H1 (cell line): ENCODE measurements around the gene HOXA13. TPM values are rescaled to one million over a fixed set of nuclear protein-coding genes. Genes with fewer than 3 reads are reported as not detected.

Source experiments
- CTCF ChIA-PET: fragments of 300-600 bp; sonication (Branson Sonifier 250); formaldehyde crosslinking; loops from one replicate; lab custom pipeline; 2021; ENCODE audit not compliant: partially characterized antibody; lab: Charles Lee
- POLR2A ChIA-PET: fragments of 300-600 bp; sonication (Branson Sonifier 250); formaldehyde crosslinking; loops from one replicate; lab custom pipeline; 2021; ENCODE audit warnings: inconsistent platforms; ENCODE audit not compliant: partially characterized antibody; lab: Charles Lee
- DNase-seq, 2 experiments: peaks; one replicate each; pipeline versions ENCODE4 v3.0.0 to v3.0.0-alpha.2; 2010 to 2022; ENCODE audit warnings: low spot score in 2 of 2, low read depth in 1 of 2, mixed read lengths in 1 of 2
- FAIRE-seq: peaks from 2 replicates; lab custom pipeline; 2011; peaks lifted over from hg19 to GRCh38; lab: Jason Lieb, UNC
- H2AFZ ChIP-seq: 2 replicates; pipeline ENCODE4 v1.8.1; 2012; ENCODE audit warnings: low read length, inconsistent platforms
- H2AK5ac ChIP-seq: 2 replicates; pipeline ENCODE4 v1.6.1; 2013; ENCODE audit warnings: low read depth, low read length
- H2BK120ac ChIP-seq: replicated peaks from 2 replicates; pipeline ENCODE3; 2013; ENCODE audit warnings: low read depth, low read length, inconsistent platforms
- H2BK12ac ChIP-seq: 2 replicates; pipeline ENCODE4 v1.6.1; 2013; ENCODE audit warnings: low read depth, low read length
- H2BK15ac ChIP-seq: 2 replicates; pipeline ENCODE4 v1.6.1; 2013; ENCODE audit warnings: low read length
- H2BK20ac ChIP-seq: 2 replicates; pipeline ENCODE4 v1.6.1; 2013; ENCODE audit warnings: low read length
- H2BK5ac ChIP-seq: 2 replicates; pipeline ENCODE4 v1.6.1; 2013; ENCODE audit warnings: low read depth, low read length
- H3K14ac ChIP-seq: 2 replicates; pipeline ENCODE4 v1.6.1; 2013; ENCODE audit warnings: inconsistent platforms; ENCODE audit not compliant: insufficient read length
- H3K18ac ChIP-seq: 2 replicates; pipeline ENCODE4 v1.6.1; 2013; ENCODE audit warnings: low read length; ENCODE audit errors: extremely low read depth
- H3K23ac ChIP-seq: 2 replicates; pipeline ENCODE4 v1.6.1; 2013; ENCODE audit warnings: inconsistent platforms; ENCODE audit not compliant: insufficient read length
- H3K23me2 ChIP-seq: 2 replicates; pipeline ENCODE4 v1.6.1; 2013; ENCODE audit warnings: low read depth, low read length
- H3K27ac ChIP-seq: 2 replicates; pipeline ENCODE4 v1.6.1; 2011; ENCODE audit warnings: low read depth, low read length, inconsistent platforms
- H3K27me3 ChIP-seq, 4 experiments: replicated peaks in 1 of 4; 1 replicate in 1 of 4; 2 replicates in 3 of 4; pipeline versions ENCODE4 v1.6.1 to v1.8.1; 2011 to 2013; ENCODE audit warnings: low read length in 3 of 4, mild to moderate bottlenecking in 3 of 4, inconsistent platforms in 2 of 4, mixed read lengths in 2 of 4, moderate library complexity in 1 of 4; ENCODE audit not compliant: control insufficient read depth in 3 of 4, insufficient read depth in 3 of 4; ENCODE audit errors: extremely low read depth in 1 of 4
- H3K36me3 ChIP-seq, 4 experiments: 2 replicates each; pipeline versions ENCODE4 v1.6.1 to v1.8.1; 2011 to 2013; ENCODE audit warnings: mild to moderate bottlenecking in 4 of 4, low read length in 3 of 4, moderate library complexity in 2 of 4, control low read depth in 1 of 4, inconsistent platforms in 1 of 4; ENCODE audit not compliant: insufficient read depth in 4 of 4, control insufficient read depth in 2 of 4
- H3K4ac ChIP-seq: replicated peaks from 2 replicates; pipeline ENCODE3; 2013; ENCODE audit warnings: low read length, low read depth, mixed read lengths, inconsistent platforms; ENCODE audit not compliant: insufficient read length
- H3K4me1 ChIP-seq, 4 experiments: replicated peaks in 1 of 4; 1 replicate in 1 of 4; 2 replicates in 3 of 4; pipeline versions ENCODE4 v1.6.1 to v1.8.1; 2011 to 2013; ENCODE audit warnings: low read length in 3 of 4, inconsistent platforms in 2 of 4, mixed read lengths in 1 of 4; ENCODE audit not compliant: insufficient read depth in 4 of 4, control insufficient read depth in 3 of 4
- H3K4me2 ChIP-seq, 2 experiments: 2 replicates each; pipeline versions ENCODE4 v1.6.1 to v1.8.1; 2011 to 2013; ENCODE audit warnings: low read depth in 2 of 2, low read length in 2 of 2, control low read depth in 1 of 2, inconsistent platforms in 1 of 2, mild to moderate bottlenecking in 1 of 2; ENCODE audit not compliant: insufficient read depth in 1 of 2
- H3K4me3 ChIP-seq, 4 experiments: fragments of 200-600, 300-600 bp in 1 of 4; sonication (generic), shearing (Covaris generic), sonication (Bioruptor Twin) in 1 of 4; 2 replicates each; pipeline versions ENCODE4 v1.5.1 to v1.8.1; 2011 to 2016; ENCODE audit warnings: low read length in 4 of 4, low read depth in 3 of 4, control low read depth in 2 of 4, inconsistent platforms in 2 of 4, mild to moderate bottlenecking in 2 of 4, mixed read lengths in 1 of 4, moderate library complexity in 1 of 4; ENCODE audit not compliant: insufficient read depth in 2 of 4; ENCODE audit errors: extremely low read depth in 1 of 4
- H3K56ac ChIP-seq: replicated peaks from 2 replicates; pipeline ENCODE3; 2013; ENCODE audit warnings: low read depth, mild to moderate bottlenecking, mixed read lengths, low read length, inconsistent platforms; ENCODE audit not compliant: insufficient read length
- H3K79me1 ChIP-seq: 2 replicates; pipeline ENCODE4 v1.6.1; 2013; ENCODE audit warnings: low read depth, low read length, control low read depth
- H3K79me2 ChIP-seq, 2 experiments: 2 replicates each; pipeline versions ENCODE4 v1.6.1 to v1.8.1; 2012 to 2013; ENCODE audit warnings: low read length in 2 of 2, mild to moderate bottlenecking in 2 of 2, inconsistent platforms in 1 of 2; ENCODE audit not compliant: insufficient read depth in 2 of 2, control insufficient read depth in 1 of 2
- H3K9ac ChIP-seq, 4 experiments: replicated peaks in 1 of 4; 1 replicate in 1 of 4; 2 replicates in 3 of 4; pipeline versions ENCODE4 v1.6.1 to v1.8.1; 2011 to 2013; ENCODE audit warnings: low read depth in 3 of 4, low read length in 3 of 4, control low read depth in 2 of 4, mild to moderate bottlenecking in 2 of 4, moderate library complexity in 2 of 4, inconsistent platforms in 1 of 4; ENCODE audit errors: extremely low read depth in 1 of 4
- H3K9me3 ChIP-seq, 2 experiments: 2 replicates each; pipeline versions ENCODE4 v1.6.1 to v1.8.1; 2012 to 2013; ENCODE audit warnings: mild to moderate bottlenecking in 2 of 2, moderate library complexity in 2 of 2, control low read depth in 1 of 2, inconsistent platforms in 1 of 2, low read depth in 1 of 2, low read length in 1 of 2, mixed read lengths in 1 of 2; ENCODE audit not compliant: insufficient read depth in 2 of 2
- H4K20me1 ChIP-seq, 2 experiments: replicated peaks in 1 of 2; 2 replicates each; pipeline versions ENCODE3 to v1.8.1; 2011 to 2013; ENCODE audit warnings: inconsistent platforms in 2 of 2, low read length in 2 of 2, mild to moderate bottlenecking in 1 of 2; ENCODE audit not compliant: insufficient read depth in 2 of 2, control insufficient read depth in 1 of 2
- H4K5ac ChIP-seq: 2 replicates; pipeline ENCODE4 v1.6.1; 2013; ENCODE audit warnings: low read length, low read depth, mixed read lengths, inconsistent platforms; ENCODE audit not compliant: insufficient read length
- H4K8ac ChIP-seq: 2 replicates; pipeline ENCODE4 v1.8.0; 2013; ENCODE audit warnings: mild to moderate bottlenecking, moderate library complexity, low read length, inconsistent platforms; ENCODE audit not compliant: insufficient read depth; ENCODE audit errors: extremely low read depth
- H4K91ac ChIP-seq: replicated peaks from 2 replicates; pipeline ENCODE3; 2013; ENCODE audit warnings: low read length, mixed read lengths, inconsistent platforms; ENCODE audit not compliant: insufficient read length
- CTBP2 ChIP-seq: IDR thresholded peaks from 2 replicates; pipeline ENCODE4 v1.7.0; 2011; ENCODE audit warnings: borderline replicate concordance, mild to moderate bottlenecking, moderate library complexity, mixed read lengths, low read length; ENCODE audit not compliant: insufficient read depth, insufficient read length
- EZH2 ChIP-seq: fragments of 200-600 bp; sonication (generic); IDR thresholded peaks from 2 replicates; pipeline ENCODE4 v1.7.1; 2012; ENCODE audit warnings: low read depth, mild to moderate bottlenecking, moderate library complexity, low read length, inconsistent platforms; ENCODE audit not compliant: severe bottlenecking
- RNF2 ChIP-seq: fragments of 200-900, 300-1000 bp; sonication (generic); IDR thresholded peaks from 2 replicates; pipeline ENCODE4 v1.7.1; 2016; ENCODE audit warnings: borderline replicate concordance, low read depth, mild to moderate bottlenecking, antibody characterized with exemption, low read length; ENCODE audit not compliant: poor library complexity, severe bottlenecking; ENCODE audit errors: missing control alignments
- SRF ChIP-seq: IDR thresholded peaks from 2 replicates; pipeline ENCODE4 v1.6.1; 2011; ENCODE audit warnings: mild to moderate bottlenecking, low read depth, low read length, moderate library complexity
- WGBS, 2 experiments: shearing (Covaris generic) in 1 of 2; methylation state at CpG; one replicate each; pipeline versions ENCODE4 v1.1.6 to v1.1.7; 2013 to 2015; ENCODE audit warnings: low lambda C conversion rate in 2 of 2, mixed read lengths in 2 of 2, inconsistent platforms in 1 of 2, low coverage in 1 of 2, missing lambda C conversion rate in 1 of 2; ENCODE audit not compliant: insufficient replicate concordance in 2 of 2, insufficient coverage in 1 of 2, insufficient read length in 1 of 2; ENCODE audit errors: extremely low coverage in 1 of 2, missing lambda C conversion rate in 1 of 2; 5-methylcytosine and 5-hydroxymethylcytosine counted together
- polyA plus RNA-seq, 7 experiments: library from polyadenylated mRNA; depleted of rRNA in 3 of 7; stranded (reverse) in 5 of 7; unstranded in 2 of 7; fragments of >200 nt in 5 of 7; fragments of 200-250 nt in 2 of 7; gene quantifications; 1 replicate in 5 of 7; 2 replicates in 1 of 7; 4 replicates in 1 of 7; pipeline versions ENCODE4 v1.2.1 to v1.2.3, GENCODE V29; 2011 to 2013; ENCODE audit warnings: missing spikeins in 2 of 7, mixed read lengths in 2 of 7
- total RNA-seq: library from RNA; stranded (reverse); fragmentation: NEBNext Ultra II Directional; extraction: Animal tissue kit (Norgen Biotek cat#: 25700); gene quantifications from 2 replicates; pipeline ENCODE4 v1.2.1, GENCODE V29; 2021

Gene HOXA13
- total and polyA plus RNA-seq, 2 of the 8 experiments (the other 6 are each of a cell fraction or from before 2014, with no cell fraction given), result not detected

DNA sequence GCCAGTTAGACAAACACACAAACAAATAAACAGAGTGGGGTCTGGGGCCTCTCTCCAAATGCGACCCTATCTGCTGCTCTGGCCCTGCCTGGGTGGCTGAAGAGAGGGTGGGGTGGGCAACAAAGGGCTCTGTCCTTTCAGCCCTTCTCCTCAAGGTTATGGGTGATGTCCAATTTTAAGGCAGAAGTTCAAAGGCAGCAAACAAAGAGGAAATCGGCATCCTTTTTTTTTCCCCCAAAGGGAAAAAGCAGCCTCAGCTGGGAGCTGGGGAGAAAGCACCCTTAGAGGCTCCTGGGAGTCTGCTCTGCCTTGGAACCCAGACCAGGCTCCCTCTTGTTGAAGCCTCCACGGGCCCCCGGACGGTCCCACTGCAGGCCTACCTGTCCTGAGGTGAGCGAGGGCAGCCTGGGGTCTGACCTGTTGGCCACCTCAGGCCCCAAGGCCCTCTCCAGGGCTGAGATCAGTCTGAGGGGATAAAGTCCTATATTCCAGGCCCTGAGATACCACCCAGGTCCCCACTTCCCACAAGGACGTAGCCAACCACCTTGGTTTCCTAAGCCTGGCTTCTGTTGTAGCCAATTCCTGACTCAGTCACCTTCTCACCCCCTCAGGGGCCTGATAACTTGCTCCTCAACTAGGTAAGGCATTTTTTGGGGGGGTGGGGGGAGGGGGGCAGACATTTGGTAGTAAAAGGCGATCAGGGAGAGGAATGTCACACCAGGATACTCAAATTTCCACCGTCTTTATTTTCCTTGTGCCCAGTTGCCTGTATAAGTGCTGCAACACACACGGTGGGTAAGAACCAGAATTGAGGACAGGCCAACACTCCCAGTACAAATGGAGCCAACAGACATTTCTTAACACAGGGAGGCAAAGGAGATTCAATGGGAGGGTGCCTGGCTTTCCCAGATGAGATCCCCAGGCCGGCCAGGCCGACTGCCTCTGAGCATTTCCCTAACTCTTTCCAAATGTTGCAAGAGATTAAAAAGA, 19.2 kb downstream of the HOXA13 start:
- Histone ChIP-seq H4K91ac (no peak overlapping the region), H4K20me1 (peaks cover 40 to 48% of the 10 kb centered on the region in 2 experiments), H2BK12ac (0 out of 2 replicates have a peak overlapping the region, but pooled peaks have one; percentile 27), H2BK15ac (no peak overlapping the region), H3K79me2 (no peaks in the 10 kb centered on the region), H3K4me1 (peaks cover 1 to 10% (median 6%) of the 10 kb centered on the region in 4 experiments), H3K23me2 (no peaks in the 10 kb centered on the region), H3K14ac (no peak overlapping the region), H2AK5ac (no peak overlapping the region), H3K9ac (no peak overlapping the region), H3K56ac (no peak overlapping the region), H3K9me3 (no peaks in the 10 kb centered on the region), H3K4ac (no peak overlapping the region), H3K79me1 (no peaks in the 10 kb centered on the region), H4K8ac (peak overlapping the region; percentile 58; the same call in 1 of the 2 replicates), H3K23ac (no peak overlapping the region), H3K36me3 (peaks cover 0 to 5% (median 0%) of the 10 kb centered on the region in 4 experiments; a peak in 1 of 8 replicates), H3K18ac (no peak overlapping the region), H3K27me3 (peaks cover 98 to 100% (median 100%) of the 10 kb centered on the region in 4 experiments), H2BK5ac (no peak overlapping the region), H2BK120ac (no peak overlapping the region), H3K27ac (no peak overlapping the region), H3K4me2 (no peak overlapping the region; a peak in 1 of 4 replicates), H2BK20ac (no peak overlapping the region), H4K5ac (no peak overlapping the region), H2AFZ (no peak overlapping the region), H3K4me3 (no peak overlapping the region)
- ChIA-PET POLR2A (no interaction called here), CTCF (interaction anchor here (0.6 to 2.7 kb wide), 25 partner anchors 7 to 663 kb away, joined by 3 to 26 read pairs (median 5); partner anchors contain the start of genes HOXA13, HOXA3, HOXA5 and HOXA7)
- WGBS, 2 experiments, result 39% methylated on average over 11 of the region's 12 CpGs; no CpG with 5 or more reads in 1 of the 2 experiments
- FAIRE-seq (no peak), DNase-seq (peak in 1 of 2 experiments; percentile 40)
- TF ChIP-seq CTBP2, result no peak
- TF ChIP-seq SRF, result no peak
- TF ChIP-seq RNF2, result peak; percentile 75
- peak; percentile 45 for TF ChIP-seq EZH2
